22Rv1 (cell line): ENCODE data around the gene SKAP2.

ENCODE experiments used
- H3K27ac ChIP-seq: fragments of 450-650 bp; 2 replicates; pipeline ENCODE4 v1.5.1; 2017
- CTCF ChIP-seq: fragments of 450-650 bp; IDR thresholded peaks from 2 replicates; pipeline ENCODE4 v1.5.1; 2017; ENCODE audit warnings: mild to moderate bottlenecking
- ZFX ChIP-seq: fragments of 450-650 bp; IDR thresholded peaks from 2 replicates; pipeline ENCODE4 v1.6.1; 2017; ENCODE audit warnings: antibody characterized with exemption, borderline replicate concordance

Gene SKAP2

GRCh38 chr7:26630941-26631580 lies 233.3 kb downstream of the SKAP2 start:
- no peak overlapping the region for H3K27ac ChIP-seq
- TF ChIP-seq ZFX (no peak), CTCF (no peak)

GRCh38 chr7:26630361-26630760 lies 234.0 kb downstream of the SKAP2 start:
- H3K27ac ChIP-seq, result no peak overlapping the region
- TF ChIP-seq CTCF, result no peak
- no peak for TF ChIP-seq ZFX

GRCh38 chr7:26629696-26630095 lies 234.7 kb downstream of the SKAP2 start:
- TF ChIP-seq ZFX (no peak), CTCF (no peak)

GRCh38 chr7:26627891-26628341 lies 236.5 kb downstream of the SKAP2 start:
- no peak for TF ChIP-seq ZFX
- no peak for TF ChIP-seq CTCF
- no peak overlapping the region for H3K27ac ChIP-seq

More at GRCh38 chr7:26629696-26630095, 234.7 kb downstream of the SKAP2 start:
- H3K27ac ChIP-seq, result no peak overlapping the region

GRCh38 chr7:26627221-26627620 lies 237.2 kb downstream of the SKAP2 start:
- TF ChIP-seq ZFX, result no peak
- no peak for TF ChIP-seq CTCF
- no peak overlapping the region for H3K27ac ChIP-seq

GRCh38 chr7:26626687-26627086 lies 237.7 kb downstream of the SKAP2 start:
- H3K27ac ChIP-seq, result no peak overlapping the region
- no peak for TF ChIP-seq CTCF
- no peak for TF ChIP-seq ZFX

GRCh38 chr7:26626156-26626555 lies 238.2 kb downstream of the SKAP2 start:
- TF ChIP-seq ZFX (no peak), CTCF (no peak)
- no peak overlapping the region for H3K27ac ChIP-seq
